Amniotic stem cell (primary cell): ENCODE measurements around the gene HSH2D.

Experiments
- DNase-seq: peaks from one replicate; lab custom pipeline; 2025; lab: John Stamatoyannopoulos, UW

HSH2D gene

GRCh38 chr19:16193466-16193865 lies 50.0 kb downstream of the HSH2D start:
- no peak for DNase-seq

GRCh38 chr19:16197188-16197621 lies 53.7 kb downstream of the HSH2D start:
- DNase-seq: peak; percentile 38

- peak; percentile 85 for DNase-seq
Measured at GRCh38 chr19:16197622-16198369, 54.3 kb downstream of the HSH2D start, which contains the start of gene AP1M1. Gene AP1M1 (plus strand): TSS chr19:16197911. CDS start chr19:16198027, 116 bp downstream.

GRCh38 chr19:16198370-16198651 lies 54.8 kb downstream of the HSH2D start:
- no peak for DNase-seq

- DNase-seq: no peak
Measured at GRCh38 chr19:16199275-16199932, 55.9 kb downstream of the HSH2D start.

GRCh38 chr19:16200038-16201010 lies 56.8 kb downstream of the HSH2D start:
- DNase-seq: no peak

GRCh38 chr19:16201011-16201391 lies 57.5 kb downstream of the HSH2D start:
- no peak for DNase-seq

- no peak for DNase-seq
Measured at GRCh38 chr19:16202320-16203255, 59.1 kb downstream of the HSH2D start.

- DNase-seq: no peak
Measured at GRCh38 chr19:16203256-16204004, 59.9 kb downstream of the HSH2D start.

- DNase-seq: no peak
Measured at GRCh38 chr19:16204005-16204294, 60.5 kb downstream of the HSH2D start.

GRCh38 chr19:16205205-16206045 lies 61.9 kb downstream of the HSH2D start:
- no peak for DNase-seq

GRCh38 chr19:16206046-16206605 lies 62.6 kb downstream of the HSH2D start:
- DNase-seq: no peak

- DNase-seq: no peak
Measured at GRCh38 chr19:16206637-16207036, 63.2 kb downstream of the HSH2D start.

GRCh38 chr19:16207063-16207462 lies 63.6 kb downstream of the HSH2D start:
- DNase-seq: no peak

- no peak for DNase-seq
Measured at GRCh38 chr19:16207490-16208025, 64.1 kb downstream of the HSH2D start.
